NT2/D1 (cell line): ENCODE results near the gene CD38.

Experiments
- SUZ12 ChIP-seq: IDR thresholded peaks from 2 replicates; pipeline ENCODE4 v1.6.1; 2011; ENCODE audit not compliant: insufficient read length, insufficient read depth; ENCODE audit errors: extremely low read depth
- ZNF274 ChIP-seq: IDR thresholded peaks from 2 replicates; pipeline ENCODE4 v1.6.1; 2011; ENCODE audit warnings: mild to moderate bottlenecking, low read depth, low read length

- TF ChIP-seq ZNF274 = no peak
- TF ChIP-seq SUZ12 = no peak
These were observed 21.7 kb upstream of the CD38 start for GRCh38 chr4:15756361-15756861.
